Naive thymus-derived CD4-positive, alpha-beta T cell (primary cell): ENCODE data around the gene ZBTB20. TPM values are rescaled to one million over a fixed set of nuclear protein-coding genes. Genes with fewer than 3 reads are reported as not detected.

Experiments
- ATAC-seq: fragments of 150-1000 bp; cut with Tn5 transposase; 2 replicates; pipeline ENCODE4 v1.10.0; 2021; ENCODE audit warnings: mild to moderate bottlenecking, moderate library complexity
- CTCF ChIA-PET: fragments of 350-600 bp; sonication (Branson Sonifier 250); formaldehyde crosslinking; loops from one replicate; lab custom pipeline; 2021; ENCODE audit warnings: antibody characterized with exemption; lab: Charles Lee
- POLR2A ChIA-PET: fragments of 350-600 bp; sonication (Branson Sonifier 250); formaldehyde crosslinking; loops from one replicate; lab custom pipeline; 2021; ENCODE audit warnings: antibody characterized with exemption, inconsistent platforms; lab: Charles Lee
- DNase-seq, 9 donors: peaks; one replicate each; pipeline versions ENCODE4 v3.0.0 to v3.0.0-alpha.2; 2020 to 2022; ENCODE audit warnings: mixed read lengths in 1 of 9
- H3K27ac ChIP-seq: one replicate; pipeline ENCODE4 v1.7.0; 2013; ENCODE audit warnings: mild to moderate bottlenecking, low read depth, low read length, moderate library complexity
- H3K27me3 ChIP-seq, 2 donors: one replicate each; pipeline ENCODE4 v1.7.0; 2013; ENCODE audit warnings: low read length in 2 of 2, mild to moderate bottlenecking in 2 of 2, moderate library complexity in 2 of 2; ENCODE audit not compliant: control insufficient read depth in 2 of 2, insufficient read depth in 2 of 2
- H3K36me3 ChIP-seq, 3 experiments: 1 replicate in 2 of 3; 2 replicates in 1 of 3; pipeline ENCODE4 v1.7.0; 2013; ENCODE audit warnings: low read length in 3 of 3, mild to moderate bottlenecking in 3 of 3, moderate library complexity in 1 of 3; ENCODE audit not compliant: insufficient read depth in 3 of 3, control insufficient read depth in 2 of 3
- H3K4me1 ChIP-seq, 2 donors: one replicate each; pipeline ENCODE4 v1.7.0; 2013; ENCODE audit warnings: low read length in 2 of 2, mild to moderate bottlenecking in 2 of 2, moderate library complexity in 1 of 2; ENCODE audit not compliant: control insufficient read depth in 2 of 2, insufficient read depth in 2 of 2
- H3K4me3 ChIP-seq: 2 replicates; pipeline ENCODE4 v1.7.0; 2013; ENCODE audit warnings: mild to moderate bottlenecking, low read length
- H3K9me3 ChIP-seq, 3 experiments: 1 replicate in 2 of 3; 2 replicates in 1 of 3; pipeline ENCODE4 v1.7.0; 2013; ENCODE audit warnings: low read length in 3 of 3; ENCODE audit not compliant: control insufficient read depth in 2 of 3
- H3K27ac Mint-ChIP-seq, 9 donors: one replicate each; pipeline ENCODE4 v1.8.0; 2020 to 2022; ENCODE audit warnings: mixed read lengths in 9 of 9, mild to moderate bottlenecking in 8 of 9, moderate library complexity in 5 of 9, inconsistent platforms in 2 of 9
- H3K27me3 Mint-ChIP-seq, 5 donors: one replicate each; pipeline ENCODE4 v1.8.0; 2021 to 2022; ENCODE audit warnings: mixed read lengths in 5 of 5, mild to moderate bottlenecking in 1 of 5
- H3K36me3 Mint-ChIP-seq, 5 donors: one replicate each; pipeline ENCODE4 v1.8.0; 2020 to 2022; ENCODE audit warnings: mixed read lengths in 5 of 5, mild to moderate bottlenecking in 3 of 5, inconsistent platforms in 1 of 5
- H3K4me1 Mint-ChIP-seq, 7 donors: one replicate each; pipeline ENCODE4 v1.8.0; 2020 to 2022; ENCODE audit warnings: mixed read lengths in 7 of 7, mild to moderate bottlenecking in 3 of 7, inconsistent platforms in 1 of 7
- H3K4me3 Mint-ChIP-seq, 10 donors: one replicate each; pipeline ENCODE4 v1.8.0; 2020 to 2022; ENCODE audit warnings: mild to moderate bottlenecking in 10 of 10, mixed read lengths in 10 of 10, moderate library complexity in 6 of 10, inconsistent platforms in 2 of 10
- H3K9me3 Mint-ChIP-seq, 11 donors: one replicate each; pipeline ENCODE4 v1.8.0; 2020 to 2022; ENCODE audit warnings: mixed read lengths in 11 of 11, mild to moderate bottlenecking in 4 of 11, inconsistent platforms in 1 of 11, moderate library complexity in 1 of 11
- intact Hi-C, 2 donors: fragments of 100-400 bp; cut with micrococcal nuclease; formaldehyde crosslinking; loops; one replicate each; pipeline ENCODE4 v1.15.1; 2023
- polyA plus RNA-seq, 2 donors: library from polyadenylated mRNA; unstranded; fragments of 300-500 nt; fragmentation: Illumina TruSeq; gene quantifications; one replicate each; pipeline ENCODE4 v1.2.3, GENCODE V29; 2021
- total RNA-seq, 6 experiments: library from RNA in 5 of 6; stranded (reverse) in 5 of 6; gene quantifications; 1 replicate in 5 of 6; 2 replicates in 1 of 6; pipeline ENCODE4 v1.2.3 and lab custom pipeline; 2021 to 2026

The ZBTB20 gene
- total and polyA plus RNA-seq, 7 experiments from 2014 or later, result 14.9 to 69.5 (median 59.2) TPM

GRCh38 chr3:114902691-114903101 is 244.4 kb downstream of the ZBTB20 start:
- POLR2A ChIA-PET, result no interaction called here
- intact Hi-C loops, result no loop called here
- H3K36me3 ChIP-seq, result no peaks in the 10 kb centered on the region
- no peak overlapping the region for H3K4me3 Mint-ChIP-seq
- H3K4me1 ChIP-seq, result no peaks in the 10 kb centered on the region
- H3K27ac Mint-ChIP-seq, result no peak overlapping the region
- no peak overlapping the region for H3K4me3 ChIP-seq
- H3K27ac ChIP-seq, result no peak overlapping the region
- H3K27me3 ChIP-seq, result no peaks in the 10 kb centered on the region
- H3K36me3 Mint-ChIP-seq, result peaks cover 0 to 27% (median 10%) of the 10 kb centered on the region in 5 donors
- ATAC-seq (no peak), DNase-seq (no peak)
- H3K27me3 Mint-ChIP-seq, result no peaks in the 10 kb centered on the region
- CTCF ChIA-PET, result interaction anchor here (1.2 kb wide), 1 partner anchor 18 kb away, joined by 3 read pairs; no protein-coding TSS in a partner anchor
- no peaks in the 10 kb centered on the region for H3K9me3 ChIP-seq
- H3K9me3 Mint-ChIP-seq, result no peaks in the 10 kb centered on the region
- peaks cover 3 to 58% (median 30%) of the 10 kb centered on the region in 7 donors for H3K4me1 Mint-ChIP-seq

- Histone ChIP-seq H3K36me3 (no peaks in the 10 kb centered on the region), H3K4me3 (no peak overlapping the region), H3K9me3 (no peaks in the 10 kb centered on the region), H3K4me1 (no peaks in the 10 kb centered on the region), H3K27ac (no peak overlapping the region), H3K27me3 (no peaks in the 10 kb centered on the region)
- Mint-ChIP-seq H3K9me3 (peaks cover 0 to 3% (median 0%) of the 10 kb centered on the region in 11 donors), H3K36me3 (peaks cover 0 to 31% (median 9%) of the 10 kb centered on the region in 5 donors), H3K27me3 (no peaks in the 10 kb centered on the region), H3K27ac (peak overlapping the region in 1 of 9 donors; percentile 22), H3K4me1 (peaks cover 3 to 42% (median 32%) of the 10 kb centered on the region in 7 donors), H3K4me3 (peak overlapping the region in 1 of 10 donors; percentile 42)
- ChIA-PET POLR2A (no interaction called here), CTCF (no interaction called here)
- DNase-seq (no peak), ATAC-seq (no peak)
- intact Hi-C loops, result no loop called here
Observed at GRCh38 chr3:114900908-114901307, 246.2 kb downstream of the ZBTB20 start.

GRCh38 chr3:114899186-114899931 is 247.7 kb downstream of the ZBTB20 start:
- no peak overlapping the region for H3K4me3 Mint-ChIP-seq
- ChIA-PET CTCF (no interaction called here), POLR2A (no interaction called here)
- H3K9me3 Mint-ChIP-seq, result peaks cover 0 to 3% (median 0%) of the 10 kb centered on the region in 11 donors
- no peak overlapping the region for H3K4me3 ChIP-seq
- peak overlapping the region in 1 of 9 donors; percentile 29 for H3K27ac Mint-ChIP-seq
- no peak overlapping the region for H3K27ac ChIP-seq
- H3K4me1 Mint-ChIP-seq, result peaks cover 3 to 29% (median 22%) of the 10 kb centered on the region in 7 donors
- peaks cover 0 to 4% (median 0%) of the 10 kb centered on the region in 3 experiments for H3K36me3 ChIP-seq
- no peaks in the 10 kb centered on the region for H3K27me3 Mint-ChIP-seq
- H3K36me3 Mint-ChIP-seq, result peaks cover 0 to 30% (median 9%) of the 10 kb centered on the region in 5 donors
- no peaks in the 10 kb centered on the region for H3K4me1 ChIP-seq
- intact Hi-C loops, result no loop called here
- DNase-seq (no peak), ATAC-seq (no peak)
- no peaks in the 10 kb centered on the region for H3K9me3 ChIP-seq
- no peaks in the 10 kb centered on the region for H3K27me3 ChIP-seq

- intact Hi-C loops, result no loop called here
- no peak overlapping the region for H3K4me3 ChIP-seq
- Mint-ChIP-seq H3K27ac (no peak overlapping the region), H3K4me3 (no peak overlapping the region), H3K27me3 (no peaks in the 10 kb centered on the region), H3K36me3 (peaks cover 0 to 42% (median 26%) of the 10 kb centered on the region in 5 donors), H3K9me3 (peaks cover 0 to 3% (median 0%) of the 10 kb centered on the region in 11 donors), H3K4me1 (peaks cover 3 to 16% (median 11%) of the 10 kb centered on the region in 7 donors)
- peaks cover 0 to 4% (median 0%) of the 10 kb centered on the region in 3 experiments for H3K36me3 ChIP-seq
- ChIA-PET POLR2A (no interaction called here), CTCF (no interaction called here)
- DNase-seq (no peak), ATAC-seq (no peak)
- no peaks in the 10 kb centered on the region for H3K4me1 ChIP-seq
- H3K27me3 ChIP-seq, result no peaks in the 10 kb centered on the region
- H3K27ac ChIP-seq, result no peak overlapping the region
- H3K9me3 ChIP-seq, result no peaks in the 10 kb centered on the region
Observed at GRCh38 chr3:114896978-114897377, 250.1 kb downstream of the ZBTB20 start.

GRCh38 chr3:114893361-114893760 is 253.7 kb downstream of the ZBTB20 start:
- H3K4me1 Mint-ChIP-seq, result peaks cover 0 to 19% (median 7%) of the 10 kb centered on the region in 7 donors
- H3K27ac Mint-ChIP-seq, result no peak overlapping the region
- Histone ChIP-seq H3K9me3 (no peaks in the 10 kb centered on the region), H3K36me3 (peaks cover 0 to 4% (median 0%) of the 10 kb centered on the region in 3 experiments), H3K27ac (no peak overlapping the region), H3K4me1 (no peaks in the 10 kb centered on the region), H3K27me3 (no peaks in the 10 kb centered on the region), H3K4me3 (no peak overlapping the region)
- POLR2A ChIA-PET, result no interaction called here
- H3K27me3 Mint-ChIP-seq, result no peaks in the 10 kb centered on the region
- DNase-seq, result no peak
- ATAC-seq, result no peak
- intact Hi-C loops, result no loop called here
- H3K36me3 Mint-ChIP-seq, result peaks cover 0 to 35% (median 22%) of the 10 kb centered on the region in 5 donors
- CTCF ChIA-PET, result no interaction called here
- H3K4me3 Mint-ChIP-seq, result no peak overlapping the region
- H3K9me3 Mint-ChIP-seq, result peaks cover 0 to 3% (median 0%) of the 10 kb centered on the region in 11 donors

- CTCF ChIA-PET, result no interaction called here
- Histone ChIP-seq H3K27me3 (no peaks in the 10 kb centered on the region), H3K9me3 (no peaks in the 10 kb centered on the region), H3K4me1 (no peaks in the 10 kb centered on the region), H3K4me3 (no peak overlapping the region), H3K36me3 (peaks cover 0 to 4% (median 0%) of the 10 kb centered on the region in 3 experiments), H3K27ac (no peak overlapping the region)
- intact Hi-C loops, result no loop called here
- ATAC-seq (no peak), DNase-seq (no peak)
- Mint-ChIP-seq H3K4me3 (no peak overlapping the region), H3K27me3 (no peaks in the 10 kb centered on the region), H3K4me1 (peaks cover 0 to 19% (median 7%) of the 10 kb centered on the region in 7 donors), H3K27ac (no peak overlapping the region), H3K9me3 (peaks cover 0 to 3% (median 0%) of the 10 kb centered on the region in 11 donors), H3K36me3 (peaks cover 0 to 36% (median 22%) of the 10 kb centered on the region in 5 donors)
- POLR2A ChIA-PET, result no interaction called here
Observed at GRCh38 chr3:114892880-114893279, 254.2 kb downstream of the ZBTB20 start.
